ENCODE results near the gene SLC7A7.

DNA sequence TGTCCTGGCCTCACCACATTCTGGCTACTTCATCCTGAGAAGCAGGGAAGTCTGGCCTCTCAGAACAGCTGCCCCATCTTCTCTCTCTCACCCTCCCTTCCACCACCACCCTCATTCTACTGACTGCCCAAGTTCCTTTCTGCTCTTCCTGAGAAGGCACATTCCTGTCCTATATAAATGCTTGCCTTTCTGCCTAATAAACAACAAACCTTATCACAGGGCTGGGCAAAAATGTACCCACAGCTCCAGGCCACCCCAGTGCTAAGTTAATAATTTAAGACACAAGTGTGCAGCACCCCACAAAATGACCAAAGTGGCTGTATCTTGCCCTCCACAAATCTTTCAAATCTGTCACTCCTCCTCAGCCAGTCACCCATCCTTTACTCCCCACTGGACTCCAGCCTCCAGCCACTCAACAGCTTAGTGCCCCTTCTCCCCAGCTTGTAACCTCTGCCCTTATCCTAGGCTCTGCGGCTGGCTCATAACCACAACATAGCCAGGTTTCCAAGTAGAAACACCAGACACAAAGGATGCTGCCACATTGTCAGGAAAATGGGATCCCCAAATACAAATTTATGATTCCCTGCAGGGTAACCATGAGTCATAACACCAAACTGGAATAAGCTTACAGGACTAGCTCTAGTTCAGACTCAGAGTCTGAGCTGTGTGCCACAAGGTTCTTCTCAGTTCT lies 33.8 kb downstream of the SLC7A7 start:
- TF ChIP-seq, protein P1, sequence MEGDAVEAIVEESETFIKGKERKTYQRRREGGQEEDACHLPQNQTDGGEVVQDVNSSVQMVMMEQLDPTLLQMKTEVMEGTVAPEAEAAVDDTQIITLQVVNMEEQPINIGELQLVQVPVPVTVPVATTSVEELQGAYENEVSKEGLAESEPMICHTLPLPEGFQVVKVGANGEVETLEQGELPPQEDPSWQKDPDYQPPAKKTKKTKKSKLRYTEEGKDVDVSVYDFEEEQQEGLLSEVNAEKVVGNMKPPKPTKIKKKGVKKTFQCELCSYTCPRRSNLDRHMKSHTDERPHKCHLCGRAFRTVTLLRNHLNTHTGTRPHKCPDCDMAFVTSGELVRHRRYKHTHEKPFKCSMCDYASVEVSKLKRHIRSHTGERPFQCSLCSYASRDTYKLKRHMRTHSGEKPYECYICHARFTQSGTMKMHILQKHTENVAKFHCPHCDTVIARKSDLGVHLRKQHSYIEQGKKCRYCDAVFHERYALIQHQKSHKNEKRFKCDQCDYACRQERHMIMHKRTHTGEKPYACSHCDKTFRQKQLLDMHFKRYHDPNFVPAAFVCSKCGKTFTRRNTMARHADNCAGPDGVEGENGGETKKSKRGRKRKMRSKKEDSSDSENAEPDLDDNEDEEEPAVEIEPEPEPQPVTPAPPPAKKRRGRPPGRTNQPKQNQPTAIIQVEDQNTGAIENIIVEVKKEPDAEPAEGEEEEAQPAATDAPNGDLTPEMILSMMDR (IDR thresholded peaks at IDR 0.05; ENCODE audit: low read depth, low read length, missing input control), result no peak
- TF ChIP-seq, protein P2, sequence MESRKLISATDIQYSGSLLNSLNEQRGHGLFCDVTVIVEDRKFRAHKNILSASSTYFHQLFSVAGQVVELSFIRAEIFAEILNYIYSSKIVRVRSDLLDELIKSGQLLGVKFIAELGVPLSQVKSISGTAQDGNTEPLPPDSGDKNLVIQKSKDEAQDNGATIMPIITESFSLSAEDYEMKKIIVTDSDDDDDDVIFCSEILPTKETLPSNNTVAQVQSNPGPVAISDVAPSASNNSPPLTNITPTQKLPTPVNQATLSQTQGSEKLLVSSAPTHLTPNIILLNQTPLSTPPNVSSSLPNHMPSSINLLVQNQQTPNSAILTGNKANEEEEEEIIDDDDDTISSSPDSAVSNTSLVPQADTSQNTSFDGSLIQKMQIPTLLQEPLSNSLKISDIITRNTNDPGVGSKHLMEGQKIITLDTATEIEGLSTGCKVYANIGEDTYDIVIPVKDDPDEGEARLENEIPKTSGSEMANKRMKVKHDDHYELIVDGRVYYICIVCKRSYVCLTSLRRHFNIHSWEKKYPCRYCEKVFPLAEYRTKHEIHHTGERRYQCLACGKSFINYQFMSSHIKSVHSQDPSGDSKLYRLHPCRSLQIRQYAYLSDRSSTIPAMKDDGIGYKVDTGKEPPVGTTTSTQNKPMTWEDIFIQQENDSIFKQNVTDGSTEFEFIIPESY (IDR thresholded peaks at IDR 0.05), result no peak
- TF ChIP-seq MAX (IDR thresholded peaks at IDR 0.05), result no peak
- TF ChIP-seq, protein P3, sequence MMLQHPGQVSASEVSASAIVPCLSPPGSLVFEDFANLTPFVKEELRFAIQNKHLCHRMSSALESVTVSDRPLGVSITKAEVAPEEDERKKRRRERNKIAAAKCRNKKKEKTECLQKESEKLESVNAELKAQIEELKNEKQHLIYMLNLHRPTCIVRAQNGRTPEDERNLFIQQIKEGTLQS (IDR thresholded peaks at IDR 0.05), result no peak
- no peak for TF ChIP-seq JUND (IDR thresholded peaks at IDR 0.05)

Data from liver (tissue), 3 donors.